ENCODE data around the gene ADAMTS7.

Gene ADAMTS7

GRCh38 chr15:78716651-78717050, 94.6 kb downstream of the ADAMTS7 start:
- H3K27ac ChIP-seq (ENCODE audit: low read length): no peak overlapping the region
- no peak overlapping the region for H3K4me2 ChIP-seq (ENCODE audit: insufficient read depth, low read length)
- H4K20me1 ChIP-seq (ENCODE audit: insufficient read depth, low read length): no peaks in the 10 kb centered on the region
- H3K79me2 ChIP-seq (ENCODE audit: insufficient read depth, low read length): no peaks in the 10 kb centered on the region
- H2AFZ ChIP-seq (ENCODE audit: low read depth, low read length): no peak overlapping the region
- H3K4me3 ChIP-seq (ENCODE audit: low read depth in 1 of 2, low read length in 2 of 2): no peak overlapping the region
- no peak overlapping the region for H3K9ac ChIP-seq (ENCODE audit: low read depth, low read length)
- ATAC-seq (ENCODE audit: insufficient read depth, low read depth) (no peak), DNase-seq (no peak)
- H3K9me3 ChIP-seq (ENCODE audit: insufficient read depth, low read length, severe bottlenecking): peaks cover 2% of the 10 kb centered on the region
- H3K4me1 ChIP-seq (ENCODE audit: insufficient read depth, low read length): no peaks in the 10 kb centered on the region
- no peaks in the 10 kb centered on the region for H3K27me3 ChIP-seq (ENCODE audit: insufficient read depth, low read length, poor library complexity)
- no peak for TF ChIP-seq EZH2 (IDR thresholded peaks at IDR 0.05; ENCODE audit: borderline replicate concordance, low read depth, low read length, severe bottlenecking)
- TF ChIP-seq, protein P1, sequence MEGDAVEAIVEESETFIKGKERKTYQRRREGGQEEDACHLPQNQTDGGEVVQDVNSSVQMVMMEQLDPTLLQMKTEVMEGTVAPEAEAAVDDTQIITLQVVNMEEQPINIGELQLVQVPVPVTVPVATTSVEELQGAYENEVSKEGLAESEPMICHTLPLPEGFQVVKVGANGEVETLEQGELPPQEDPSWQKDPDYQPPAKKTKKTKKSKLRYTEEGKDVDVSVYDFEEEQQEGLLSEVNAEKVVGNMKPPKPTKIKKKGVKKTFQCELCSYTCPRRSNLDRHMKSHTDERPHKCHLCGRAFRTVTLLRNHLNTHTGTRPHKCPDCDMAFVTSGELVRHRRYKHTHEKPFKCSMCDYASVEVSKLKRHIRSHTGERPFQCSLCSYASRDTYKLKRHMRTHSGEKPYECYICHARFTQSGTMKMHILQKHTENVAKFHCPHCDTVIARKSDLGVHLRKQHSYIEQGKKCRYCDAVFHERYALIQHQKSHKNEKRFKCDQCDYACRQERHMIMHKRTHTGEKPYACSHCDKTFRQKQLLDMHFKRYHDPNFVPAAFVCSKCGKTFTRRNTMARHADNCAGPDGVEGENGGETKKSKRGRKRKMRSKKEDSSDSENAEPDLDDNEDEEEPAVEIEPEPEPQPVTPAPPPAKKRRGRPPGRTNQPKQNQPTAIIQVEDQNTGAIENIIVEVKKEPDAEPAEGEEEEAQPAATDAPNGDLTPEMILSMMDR (IDR thresholded peaks at IDR 0.05; ENCODE audit: borderline replicate concordance, extremely low read depth, low read length, poor library complexity, severe bottlenecking): no peak
- H3K36me3 ChIP-seq (ENCODE audit: insufficient read depth, low read length): no peaks in the 10 kb centered on the region

GRCh38 chr15:78715930-78716329, 95.3 kb downstream of the ADAMTS7 start:
- Histone ChIP-seq H3K4me3 (ENCODE audit: low read depth in 1 of 2, low read length in 2 of 2) (no peak overlapping the region), H3K4me1 (ENCODE audit: insufficient read depth, low read length) (no peaks in the 10 kb centered on the region), H3K9ac (ENCODE audit: low read depth, low read length) (no peak overlapping the region), H3K36me3 (ENCODE audit: insufficient read depth, low read length) (no peaks in the 10 kb centered on the region), H3K27ac (ENCODE audit: low read length) (no peak overlapping the region), H3K9me3 (ENCODE audit: insufficient read depth, low read length, severe bottlenecking) (peaks cover 2% of the 10 kb centered on the region), H2AFZ (ENCODE audit: low read depth, low read length) (no peak overlapping the region), H3K27me3 (ENCODE audit: insufficient read depth, low read length, poor library complexity) (no peaks in the 10 kb centered on the region), H3K4me2 (ENCODE audit: insufficient read depth, low read length) (no peak overlapping the region), H4K20me1 (ENCODE audit: insufficient read depth, low read length) (no peaks in the 10 kb centered on the region), H3K79me2 (ENCODE audit: insufficient read depth, low read length) (no peaks in the 10 kb centered on the region)
- ATAC-seq (ENCODE audit: insufficient read depth, low read depth) (no peak), DNase-seq (no peak)
- TF ChIP-seq, protein P1 (IDR thresholded peaks at IDR 0.05; ENCODE audit: borderline replicate concordance, extremely low read depth, low read length, poor library complexity, severe bottlenecking): no peak

DNA sequence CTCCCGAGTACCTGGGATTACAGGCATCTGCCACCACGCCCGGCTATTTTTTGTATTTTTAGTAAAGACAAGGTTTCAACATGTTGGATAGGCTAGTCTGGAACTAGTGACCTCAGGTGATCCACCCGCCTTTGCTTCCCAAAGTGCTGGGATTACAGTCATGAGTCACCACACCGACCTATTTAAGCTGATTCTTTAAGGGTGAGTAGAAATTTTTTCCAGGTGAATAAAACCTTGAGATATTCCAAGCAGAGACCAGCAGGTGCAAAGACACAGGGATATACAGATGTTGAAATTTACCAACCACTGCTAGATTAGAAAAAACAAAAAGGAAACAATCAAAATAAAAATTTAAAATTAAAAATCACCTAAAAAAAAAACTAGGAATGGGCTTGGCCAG, 95.8 kb downstream of the ADAMTS7 start:
- H3K27ac ChIP-seq (ENCODE audit: low read length): no peak overlapping the region
- no peaks in the 10 kb centered on the region for H4K20me1 ChIP-seq (ENCODE audit: insufficient read depth, low read length)
- no peaks in the 10 kb centered on the region for H3K4me1 ChIP-seq (ENCODE audit: insufficient read depth, low read length)
- DNase-seq (no peak), ATAC-seq (ENCODE audit: insufficient read depth, low read depth) (no peak)
- H3K27me3 ChIP-seq (ENCODE audit: insufficient read depth, low read length, poor library complexity): no peaks in the 10 kb centered on the region
- no peak for TF ChIP-seq EZH2 (IDR thresholded peaks at IDR 0.05; ENCODE audit: borderline replicate concordance, low read depth, low read length, severe bottlenecking)
- TF ChIP-seq, protein P1 (IDR thresholded peaks at IDR 0.05; ENCODE audit: borderline replicate concordance, extremely low read depth, low read length, poor library complexity, severe bottlenecking): no peak
- H2AFZ ChIP-seq (ENCODE audit: low read depth, low read length): no peak overlapping the region
- peaks cover 2% of the 10 kb centered on the region for H3K9me3 ChIP-seq (ENCODE audit: insufficient read depth, low read length, severe bottlenecking)
- H3K4me2 ChIP-seq (ENCODE audit: insufficient read depth, low read length): no peak overlapping the region
- H3K9ac ChIP-seq (ENCODE audit: low read depth, low read length): no peak overlapping the region
- H3K4me3 ChIP-seq (ENCODE audit: low read depth in 1 of 2, low read length in 2 of 2): no peak overlapping the region
- H3K79me2 ChIP-seq (ENCODE audit: insufficient read depth, low read length): no peaks in the 10 kb centered on the region
- H3K36me3 ChIP-seq (ENCODE audit: insufficient read depth, low read length): no peaks in the 10 kb centered on the region

- no peak overlapping the region for H2AFZ ChIP-seq (ENCODE audit: low read depth, low read length)
- ATAC-seq (ENCODE audit: insufficient read depth, low read depth) (no peak), DNase-seq (no peak)
- no peaks in the 10 kb centered on the region for H4K20me1 ChIP-seq (ENCODE audit: insufficient read depth, low read length)
- H3K27ac ChIP-seq (ENCODE audit: low read length): no peak overlapping the region
- no peaks in the 10 kb centered on the region for H3K27me3 ChIP-seq (ENCODE audit: insufficient read depth, low read length, poor library complexity)
- no peak overlapping the region for H3K9ac ChIP-seq (ENCODE audit: low read depth, low read length)
- TF ChIP-seq, protein P1 (IDR thresholded peaks at IDR 0.05; ENCODE audit: borderline replicate concordance, extremely low read depth, low read length, poor library complexity, severe bottlenecking): no peak
- no peak for TF ChIP-seq EZH2 (IDR thresholded peaks at IDR 0.05; ENCODE audit: borderline replicate concordance, low read depth, low read length, severe bottlenecking)
- H3K79me2 ChIP-seq (ENCODE audit: insufficient read depth, low read length): no peaks in the 10 kb centered on the region
- no peak overlapping the region for H3K4me2 ChIP-seq (ENCODE audit: insufficient read depth, low read length)
- peaks cover 2% of the 10 kb centered on the region for H3K9me3 ChIP-seq (ENCODE audit: insufficient read depth, low read length, severe bottlenecking)
- H3K4me1 ChIP-seq (ENCODE audit: insufficient read depth, low read length): no peaks in the 10 kb centered on the region
- no peaks in the 10 kb centered on the region for H3K36me3 ChIP-seq (ENCODE audit: insufficient read depth, low read length)
- H3K4me3 ChIP-seq (ENCODE audit: low read depth in 1 of 2, low read length in 2 of 2): no peak overlapping the region
These were observed 96.4 kb downstream of the ADAMTS7 start for GRCh38 chr15:78714890-78715289.
